ENCODE data around the gene USP10.

DNA sequence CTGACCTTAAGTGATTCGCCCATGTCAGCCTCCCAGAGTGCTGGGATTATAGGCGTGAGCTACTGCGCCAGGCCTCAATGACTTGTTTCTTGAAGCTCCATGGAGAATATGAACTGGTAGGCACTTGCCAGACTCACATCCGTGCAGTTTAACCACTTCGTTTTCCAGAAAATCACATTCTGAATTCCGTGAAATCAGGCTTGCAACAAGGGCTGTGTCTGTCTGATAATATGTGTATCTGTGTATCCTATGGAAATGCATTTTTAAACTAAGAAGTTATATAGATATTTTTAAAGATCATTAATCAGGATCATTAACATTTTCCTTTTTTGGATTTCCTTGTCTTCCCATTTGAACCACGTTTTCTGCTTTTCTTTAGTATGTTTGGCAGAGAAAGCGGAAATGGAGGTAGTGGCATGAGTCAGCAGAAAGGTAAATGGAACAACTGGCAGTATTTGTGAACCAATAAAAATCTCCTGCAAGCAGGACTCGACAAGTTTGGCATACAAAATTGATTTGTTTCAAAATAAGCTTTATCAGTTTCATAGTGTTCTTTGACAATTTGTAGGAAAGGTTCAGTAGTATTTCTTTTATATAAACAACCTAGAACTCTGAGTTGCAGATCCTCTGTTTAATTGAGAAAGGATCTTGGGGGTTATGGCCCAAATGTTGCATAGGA, 33.0 kb downstream of the USP10 start:
- TF ChIP-seq POLR2AphosphoS5 (IDR thresholded peaks at IDR 0.05; ENCODE audit: low read depth, low read length) (no peak), TAF1 (IDR thresholded peaks at IDR 0.05; ENCODE audit: borderline replicate concordance, insufficient read depth, low read length) (no peak), FOXP2 (optimal IDR thresholded peaks at IDR 0.05; ENCODE audit: borderline replicate concordance, extremely low read depth, extremely low read length, insufficient read depth) (no peak), SIN3A (IDR thresholded peaks at IDR 0.05; ENCODE audit: borderline replicate concordance, insufficient read depth, low read length) (no peak)
- TF ChIP-seq, protein P1, sequence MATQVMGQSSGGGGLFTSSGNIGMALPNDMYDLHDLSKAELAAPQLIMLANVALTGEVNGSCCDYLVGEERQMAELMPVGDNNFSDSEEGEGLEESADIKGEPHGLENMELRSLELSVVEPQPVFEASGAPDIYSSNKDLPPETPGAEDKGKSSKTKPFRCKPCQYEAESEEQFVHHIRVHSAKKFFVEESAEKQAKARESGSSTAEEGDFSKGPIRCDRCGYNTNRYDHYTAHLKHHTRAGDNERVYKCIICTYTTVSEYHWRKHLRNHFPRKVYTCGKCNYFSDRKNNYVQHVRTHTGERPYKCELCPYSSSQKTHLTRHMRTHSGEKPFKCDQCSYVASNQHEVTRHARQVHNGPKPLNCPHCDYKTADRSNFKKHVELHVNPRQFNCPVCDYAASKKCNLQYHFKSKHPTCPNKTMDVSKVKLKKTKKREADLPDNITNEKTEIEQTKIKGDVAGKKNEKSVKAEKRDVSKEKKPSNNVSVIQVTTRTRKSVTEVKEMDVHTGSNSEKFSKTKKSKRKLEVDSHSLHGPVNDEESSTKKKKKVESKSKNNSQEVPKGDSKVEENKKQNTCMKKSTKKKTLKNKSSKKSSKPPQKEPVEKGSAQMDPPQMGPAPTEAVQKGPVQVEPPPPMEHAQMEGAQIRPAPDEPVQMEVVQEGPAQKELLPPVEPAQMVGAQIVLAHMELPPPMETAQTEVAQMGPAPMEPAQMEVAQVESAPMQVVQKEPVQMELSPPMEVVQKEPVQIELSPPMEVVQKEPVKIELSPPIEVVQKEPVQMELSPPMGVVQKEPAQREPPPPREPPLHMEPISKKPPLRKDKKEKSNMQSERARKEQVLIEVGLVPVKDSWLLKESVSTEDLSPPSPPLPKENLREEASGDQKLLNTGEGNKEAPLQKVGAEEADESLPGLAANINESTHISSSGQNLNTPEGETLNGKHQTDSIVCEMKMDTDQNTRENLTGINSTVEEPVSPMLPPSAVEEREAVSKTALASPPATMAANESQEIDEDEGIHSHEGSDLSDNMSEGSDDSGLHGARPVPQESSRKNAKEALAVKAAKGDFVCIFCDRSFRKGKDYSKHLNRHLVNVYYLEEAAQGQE (IDR thresholded peaks at IDR 0.05; ENCODE audit: insufficient read depth in 1 of 2, low read depth in 2 of 2, low read length in 2 of 2): no peak

Data from PFSK-1 (cell line).